GM18951 (cell line): ENCODE results near the gene NACC2.

ENCODE experiments used
- POLR2A ChIP-seq: IDR thresholded peaks from 4 replicates; pipeline ENCODE4 v1.6.1; 2011; ENCODE audit warnings: mild to moderate bottlenecking; ENCODE audit not compliant: insufficient read length, insufficient read depth; ENCODE audit errors: extremely low read depth
- in situ Hi-C: fragments of 300-500 bp; cut with MboI; formaldehyde crosslinking; loops from one replicate; pipeline ENCODE4 v1.12.0; 2022; ENCODE audit warnings: low sequenced_read_pairs, mixed read lengths, inconsistent platforms; ENCODE audit not compliant: unreplicated experiment

Gene NACC2

DNA sequence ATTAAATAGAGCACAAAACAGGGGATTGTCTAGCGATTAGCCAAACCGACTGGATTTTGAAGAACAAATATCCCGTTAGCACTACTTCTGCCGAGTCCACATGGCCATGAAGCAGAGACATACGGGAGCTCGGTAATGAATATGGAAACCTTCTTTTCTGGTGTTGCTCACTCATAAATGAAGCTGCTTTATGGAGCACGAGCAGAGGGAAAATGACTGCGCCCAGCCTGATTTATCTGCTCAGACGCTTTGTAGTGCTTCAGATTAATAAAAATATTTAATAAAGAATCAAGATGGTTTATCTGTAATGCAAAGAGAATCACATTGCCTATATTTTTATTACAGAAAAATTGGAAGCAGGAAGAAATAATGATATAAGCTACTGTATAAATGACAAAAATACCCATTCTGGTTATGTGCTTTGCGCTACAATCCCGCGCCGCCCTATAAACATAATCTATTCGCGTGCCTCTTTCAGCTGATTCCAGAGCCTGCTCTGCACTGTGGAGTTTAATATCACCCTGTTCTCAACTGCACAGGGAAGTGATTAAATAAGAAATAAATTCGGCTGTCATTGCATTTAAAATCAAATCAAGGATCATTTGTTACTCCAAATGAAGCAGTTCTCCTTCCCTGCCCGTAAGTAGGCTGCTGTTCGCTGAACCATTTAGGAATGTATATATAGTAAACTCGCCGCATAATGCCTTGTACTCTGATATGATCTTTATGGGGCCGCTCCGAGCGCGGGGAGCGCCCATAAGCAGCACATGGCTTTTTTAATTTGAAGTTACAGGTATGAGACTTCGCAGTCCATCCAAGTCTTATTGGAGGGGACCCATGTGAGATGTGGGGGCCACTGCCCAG is 111.6 kb downstream of the NACC2 start:
- in situ Hi-C loops = no loop called here
- no peak for TF ChIP-seq POLR2A

DNA sequence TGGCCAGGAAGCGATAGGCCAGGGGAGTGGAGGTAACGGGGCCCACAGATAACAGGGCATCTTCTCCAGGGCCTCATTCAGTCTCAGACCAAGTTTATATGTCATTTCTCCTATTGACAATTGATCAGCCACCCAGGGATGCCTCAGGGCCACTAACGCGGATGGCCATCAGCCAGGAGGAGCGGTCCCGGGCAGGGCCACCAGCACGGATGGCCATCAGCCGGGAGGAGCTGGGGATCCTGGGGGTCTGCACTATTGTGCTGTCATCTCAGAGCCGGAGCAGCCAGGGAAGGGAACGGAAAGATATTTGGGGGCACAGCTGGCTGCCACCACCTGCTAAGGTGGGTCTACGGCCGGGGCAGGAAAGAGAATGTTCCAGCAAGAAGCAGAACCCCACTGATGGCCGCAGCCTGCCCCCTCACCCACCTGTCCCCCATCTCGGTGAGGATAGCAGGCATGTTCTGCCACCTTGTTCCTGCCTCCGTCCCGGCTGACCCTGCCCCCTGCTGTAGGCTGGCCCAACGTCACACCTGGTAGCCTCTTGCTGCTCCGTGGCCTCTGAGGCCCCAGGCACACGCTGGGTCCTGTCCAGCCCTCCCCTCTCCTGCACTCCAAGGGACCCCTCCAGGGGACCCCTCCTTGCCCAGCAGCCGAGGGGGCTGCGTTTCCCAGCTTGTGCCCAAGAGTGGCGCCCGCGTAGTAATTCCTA is 112.4 kb downstream of the NACC2 start:
- TF ChIP-seq POLR2A = no peak
- in situ Hi-C loops = no loop called here

GRCh38 chr9:135980926-135981630 is 114.0 kb downstream of the NACC2 start:
- no peak for TF ChIP-seq POLR2A
- in situ Hi-C loops = no loop called here

DNA sequence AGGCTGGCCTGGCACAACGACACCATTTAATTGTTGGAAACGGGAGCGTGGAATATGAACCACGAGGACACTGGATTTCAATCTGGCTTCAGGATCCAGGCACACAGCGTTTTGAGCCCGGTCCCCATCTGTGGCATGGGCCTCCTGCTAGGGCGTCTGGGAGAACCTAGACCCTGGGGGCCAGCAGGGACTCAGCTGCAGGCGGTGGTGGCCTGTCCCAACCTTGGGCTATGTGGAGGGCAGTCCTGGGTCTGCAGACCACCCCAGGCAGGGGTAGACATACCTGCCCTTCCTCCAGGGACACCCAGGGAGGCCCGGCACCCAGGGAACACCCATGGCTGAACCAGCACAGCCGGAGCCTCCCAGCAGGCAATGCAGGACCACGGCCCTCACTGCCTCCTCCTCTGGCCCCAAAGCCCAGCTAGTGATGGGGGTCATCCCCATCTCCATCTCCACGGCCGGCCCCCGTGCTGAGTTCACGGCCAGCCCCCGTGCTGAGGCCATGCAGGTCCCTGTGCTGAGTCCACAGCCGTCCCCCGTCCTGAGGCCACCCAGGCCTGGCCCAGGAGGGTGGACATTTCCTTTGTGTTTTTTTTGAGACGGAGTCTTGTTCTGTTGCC is 115.4 kb downstream of the NACC2 start:
- no peak for TF ChIP-seq POLR2A
- in situ Hi-C loops = no loop called here

DNA sequence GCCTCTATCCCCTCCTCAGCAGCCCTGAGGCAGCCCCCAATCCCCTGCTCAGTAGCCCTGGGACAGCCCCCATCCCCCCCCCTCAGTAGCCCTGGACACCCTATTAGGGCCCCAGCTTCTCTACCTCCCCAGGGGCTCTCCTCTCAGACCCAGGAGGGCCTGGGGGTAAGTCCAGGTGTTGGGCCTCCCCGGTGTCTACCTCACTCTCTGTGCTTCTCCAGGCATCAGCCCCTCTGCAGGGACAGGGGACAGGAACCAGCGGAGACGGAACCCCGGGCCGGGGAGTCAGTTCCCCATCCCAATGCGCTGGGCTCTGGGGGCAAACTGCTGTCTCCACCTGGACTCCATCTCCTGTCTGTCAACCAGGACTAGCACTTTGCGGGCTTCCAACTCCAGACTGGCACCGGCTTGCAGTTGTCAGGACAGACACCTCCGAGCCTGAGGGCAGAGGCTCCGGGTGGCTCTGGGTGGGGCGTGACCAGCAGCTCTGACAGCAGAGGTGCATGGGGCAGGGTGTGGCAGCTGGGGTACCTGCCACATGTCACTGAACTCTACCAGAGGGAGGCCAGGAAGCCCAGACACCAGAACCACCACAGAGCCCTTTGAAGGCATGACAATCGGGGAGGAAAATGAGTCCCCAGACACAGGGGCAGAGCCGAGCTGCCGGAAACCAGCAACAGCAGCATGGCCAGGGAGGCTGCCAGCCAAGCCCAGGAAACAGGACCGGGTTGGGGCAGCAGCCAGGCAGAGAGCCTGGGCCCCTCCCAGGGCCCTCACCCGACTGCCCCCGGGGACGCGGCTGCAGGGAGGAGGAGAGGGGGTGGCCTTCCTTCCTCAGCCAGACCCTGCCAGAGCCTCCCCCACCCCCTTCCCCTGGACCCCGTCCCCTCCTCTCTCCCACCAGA is 116.2 kb downstream of the NACC2 start:
- TF ChIP-seq POLR2A = no peak

DNA sequence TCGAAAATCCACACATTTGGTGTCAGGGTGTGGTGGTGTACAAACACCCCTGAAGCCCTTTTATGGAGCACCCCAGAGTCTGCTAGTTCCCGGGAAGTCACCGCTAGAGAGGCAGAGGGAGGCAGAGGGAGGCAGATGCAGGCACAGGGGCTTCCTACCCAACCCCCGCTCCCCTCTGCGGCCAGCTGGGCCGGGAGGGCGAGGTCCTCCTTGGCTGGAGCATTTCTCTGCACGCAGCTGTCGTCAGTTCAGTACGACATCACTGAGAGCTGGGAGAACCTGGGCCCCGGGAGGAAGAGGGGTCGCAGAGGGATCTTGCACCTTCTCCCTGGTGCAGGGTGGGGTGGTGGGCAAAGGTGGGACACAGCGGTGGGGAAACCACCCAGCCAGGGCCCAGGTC is 118.1 kb downstream of the NACC2 start:
- TF ChIP-seq POLR2A = no peak
- in situ Hi-C loops = no loop called here

More for the DNA sequence above, 116.2 kb downstream of the NACC2 start:
- in situ Hi-C loops = no loop called here

- TF ChIP-seq POLR2A = no peak
- in situ Hi-C loops = no loop called here
Measured at GRCh38 chr9:135976531-135976930, 118.6 kb downstream of the NACC2 start.

DNA sequence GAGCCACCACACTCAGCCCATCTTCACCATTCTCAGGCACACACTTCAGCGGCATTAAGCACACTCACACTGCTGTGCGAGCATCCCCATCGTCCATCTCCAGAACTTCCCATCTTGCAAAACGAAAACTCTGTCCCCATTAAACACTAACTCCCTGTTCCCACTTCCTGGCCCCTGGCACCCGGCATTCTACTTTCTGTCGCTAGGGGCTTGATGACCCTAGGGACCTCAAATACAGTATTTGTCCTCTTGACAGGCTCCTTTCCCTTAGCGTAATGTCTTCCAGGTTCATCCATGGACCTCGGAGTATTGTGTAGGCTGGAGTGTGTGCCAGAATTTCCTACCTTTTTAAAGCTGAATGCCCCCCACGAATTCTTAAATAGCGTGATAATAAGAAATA is 119.3 kb downstream of the NACC2 start:
- no peak for TF ChIP-seq POLR2A
- in situ Hi-C loops = no loop called here

- no peak for TF ChIP-seq POLR2A
- in situ Hi-C loops = no loop called here
Measured at GRCh38 chr9:135974220-135974573, 120.9 kb downstream of the NACC2 start.

GRCh38 chr9:135973277-135974219 is 121.5 kb downstream of the NACC2 start:
- in situ Hi-C loops = no loop called here
- no peak for TF ChIP-seq POLR2A

DNA sequence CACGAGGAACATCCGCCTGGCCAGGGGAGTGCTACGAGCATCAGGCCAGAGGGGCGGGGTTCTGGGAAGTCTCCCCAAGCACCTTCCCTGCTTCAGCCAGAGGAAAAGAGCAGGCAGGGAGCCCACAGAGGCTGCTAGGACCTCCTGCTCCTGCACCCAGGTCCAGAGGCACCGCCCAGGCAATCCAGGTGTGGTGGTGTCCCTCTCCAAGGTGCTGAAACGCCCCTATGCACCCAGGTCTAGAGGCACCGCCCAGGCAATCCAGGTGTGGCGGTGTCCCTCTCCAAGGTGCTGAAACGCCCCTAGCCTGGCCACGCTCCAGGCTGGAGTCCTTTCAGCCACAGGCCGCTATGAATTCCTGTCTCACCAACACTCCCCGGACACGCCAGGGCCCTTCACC is 123.2 kb downstream of the NACC2 start:
- in situ Hi-C loops = no loop called here
- TF ChIP-seq POLR2A = no peak
